Activated naive CD4-positive, alpha-beta T cell treated with anti-CD3 and anti-CD28 coated beads, Interleukin-2, amount 50 U/mL, for 16 hours (primary cell): ENCODE data around the gene CIT.
"Not testable (repeated sequence)": the region's sequence is repeated elsewhere in the genome, so short reads cannot be mapped to it uniquely, and the experiment has no call there.

Experiments used
- DNase-seq: peaks from one replicate; pipeline ENCODE4 v3.0.0-alpha.2; 2020

The CIT gene

DNA sequence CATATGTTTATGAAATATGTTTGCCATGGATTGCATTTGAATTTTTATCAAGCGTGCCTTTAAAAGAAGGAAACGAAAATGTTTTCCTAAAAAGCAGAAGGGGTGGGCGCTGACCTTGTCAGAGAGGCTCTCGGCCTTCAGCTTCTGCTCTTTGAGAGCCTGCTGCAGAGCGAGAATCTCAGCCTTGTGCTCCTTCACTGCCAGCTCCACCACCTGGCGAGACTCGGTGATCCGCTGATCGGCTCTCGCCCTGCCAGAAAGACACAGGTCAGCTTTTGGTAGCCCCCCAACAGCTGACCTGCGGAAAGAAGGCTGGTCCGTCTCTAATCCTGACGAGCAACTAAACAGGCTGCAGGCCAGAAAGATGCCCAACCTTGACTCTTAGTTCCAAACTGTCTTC is 146.7 kb downstream of the CIT start:
- DNase-seq = no peak

DNA sequence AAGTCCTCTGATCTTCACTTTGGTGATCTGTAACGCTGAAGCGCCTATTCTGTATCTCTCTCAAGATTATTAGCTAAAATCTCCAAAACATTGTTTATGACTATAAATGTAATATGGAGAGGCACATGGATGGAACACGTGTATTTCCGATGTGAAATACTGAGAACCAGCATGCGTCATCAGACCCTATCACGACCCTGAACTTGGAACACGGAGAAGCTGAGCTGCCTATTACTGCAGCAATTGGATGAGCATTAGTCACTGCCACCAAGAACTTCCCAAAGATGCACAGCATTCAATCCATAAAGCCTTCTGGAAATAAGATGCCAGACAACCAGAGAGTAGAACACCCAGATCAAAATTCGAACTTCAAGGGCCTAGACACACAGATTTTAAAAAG is 147.2 kb downstream of the CIT start:
- no peak for DNase-seq

DNA sequence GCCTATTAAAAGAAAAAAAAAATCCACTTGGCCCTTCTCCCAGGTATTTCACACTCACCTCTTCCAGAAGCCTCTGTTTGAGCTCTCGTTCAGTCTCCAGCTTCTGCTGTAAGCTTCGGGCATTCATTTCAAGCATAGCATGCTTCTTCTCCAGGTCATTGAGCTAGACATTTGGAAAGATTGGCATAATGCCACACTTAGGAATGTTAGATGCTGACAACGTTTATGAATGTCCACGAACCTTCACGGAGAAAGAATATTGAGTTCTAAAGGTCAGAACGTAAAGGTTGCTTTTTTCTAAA is 148.7 kb downstream of the CIT start:
- DNase-seq = no peak

DNA sequence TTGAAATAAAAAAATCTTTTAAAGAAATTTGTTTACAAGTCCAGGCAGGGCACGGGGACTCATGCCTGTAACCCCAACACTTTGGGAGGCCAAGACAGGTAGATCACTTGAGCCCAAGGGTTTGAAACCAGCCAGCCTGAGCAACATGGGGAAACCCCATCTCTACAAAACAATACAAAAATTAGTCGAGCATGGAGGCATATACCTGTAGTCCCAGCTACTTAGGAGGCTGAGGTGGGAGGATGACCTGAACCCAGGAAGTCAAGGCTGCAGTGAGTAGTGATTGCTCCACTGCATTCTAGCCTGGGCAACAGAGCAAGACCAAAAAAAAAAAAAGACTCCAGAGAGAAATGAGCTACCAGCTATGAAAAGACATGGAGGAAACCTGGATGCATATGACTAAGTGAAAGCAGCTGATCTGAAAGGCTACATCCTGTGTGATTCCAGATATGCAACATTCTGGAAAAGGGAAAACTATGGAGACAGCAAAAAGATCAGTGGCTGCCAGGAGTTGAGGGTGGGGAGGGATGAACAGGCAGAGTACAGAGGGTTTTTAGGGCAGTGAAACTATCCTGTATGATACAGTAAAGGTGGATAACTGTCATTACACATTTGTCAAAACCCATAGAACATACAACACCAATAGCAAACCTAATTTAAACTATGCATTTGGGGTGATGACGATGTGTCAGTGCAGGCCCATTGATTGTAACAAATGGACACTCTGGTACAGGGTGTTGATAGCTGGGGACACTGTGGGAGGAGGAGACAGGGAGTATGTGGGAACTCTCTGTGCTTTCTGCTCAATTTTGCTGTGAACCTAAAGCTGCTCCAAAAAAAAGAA is 149.3 kb downstream of the CIT start:
- no peak for DNase-seq

DNA sequence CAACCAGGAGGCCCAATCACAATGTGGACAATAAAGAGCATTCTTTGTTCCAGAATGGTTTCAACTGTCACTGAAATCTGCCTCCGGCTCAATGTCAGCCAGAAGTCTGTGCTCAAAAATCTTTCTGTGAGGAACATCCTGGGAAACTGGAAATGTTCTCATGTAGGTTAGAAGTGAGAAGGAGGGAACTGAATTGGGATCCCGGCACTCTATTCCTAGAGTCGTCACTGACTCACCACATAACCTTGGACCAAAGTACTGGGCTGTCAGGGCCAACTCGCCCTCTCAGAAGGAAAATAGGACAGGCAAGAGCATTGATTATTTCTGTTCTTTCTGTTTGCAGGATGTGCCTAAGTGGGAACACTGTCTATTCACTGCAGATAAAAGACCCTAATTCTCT is 151.6 kb downstream of the CIT start:
- no peak for DNase-seq

DNA sequence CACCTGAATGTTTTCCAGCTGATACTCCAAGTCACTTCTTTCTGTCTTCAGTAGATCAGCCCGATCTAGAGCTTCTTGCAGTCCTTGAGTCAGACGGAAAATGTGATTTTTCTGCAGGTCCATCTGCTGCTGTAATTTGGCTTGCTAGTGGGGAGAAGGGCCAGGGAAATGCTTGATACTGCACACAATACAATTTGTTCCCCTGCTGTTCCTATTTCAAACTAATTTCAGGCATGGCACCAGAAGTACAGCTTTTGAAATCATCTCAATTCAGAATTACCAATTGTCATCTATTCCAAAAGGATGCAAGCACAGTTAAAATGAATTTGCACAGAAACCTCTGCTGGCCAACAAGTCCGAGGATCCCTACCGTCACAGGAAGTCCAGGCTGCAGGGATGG is 155.8 kb downstream of the CIT start:
- no peak for DNase-seq

DNA sequence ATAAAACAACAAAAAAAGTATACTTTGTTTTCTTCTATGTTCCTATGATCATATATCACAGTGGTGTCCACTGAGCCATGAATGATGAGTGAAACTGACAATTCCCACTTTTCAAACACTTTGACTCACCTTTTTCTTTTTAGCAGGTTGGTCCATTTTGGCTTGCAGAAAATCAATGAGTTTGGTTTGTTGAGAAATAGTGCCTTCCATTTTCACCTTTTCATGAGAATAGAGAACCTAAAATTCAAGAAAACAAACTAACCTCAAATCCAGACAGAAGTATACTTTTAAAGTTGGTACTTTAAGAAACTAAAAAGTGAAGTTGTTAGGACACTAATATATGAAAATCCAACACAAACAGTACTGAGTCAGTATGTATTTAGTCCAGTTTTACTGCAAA is 156.8 kb downstream of the CIT start:
- DNase-seq = no peak

DNA sequence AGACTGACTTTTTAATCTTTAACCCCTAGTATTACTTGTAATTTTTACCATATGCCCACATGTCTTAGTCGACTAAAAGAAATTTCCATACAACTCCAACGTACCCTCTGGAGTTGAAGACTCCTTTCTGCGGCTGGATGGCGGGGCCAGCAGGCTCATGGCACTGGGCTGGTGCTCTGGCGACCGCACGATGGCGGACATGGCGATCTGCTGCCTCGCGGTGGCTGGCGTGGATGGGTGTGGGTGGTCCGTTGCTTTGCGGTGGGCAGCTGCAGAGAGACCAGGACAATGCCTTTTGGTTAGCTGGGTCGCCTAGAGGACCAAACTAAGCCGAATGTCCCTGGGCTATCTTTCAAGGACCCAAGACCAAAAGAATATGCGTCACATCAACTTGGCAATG is 159.0 kb downstream of the CIT start:
- no peak for DNase-seq

DNA sequence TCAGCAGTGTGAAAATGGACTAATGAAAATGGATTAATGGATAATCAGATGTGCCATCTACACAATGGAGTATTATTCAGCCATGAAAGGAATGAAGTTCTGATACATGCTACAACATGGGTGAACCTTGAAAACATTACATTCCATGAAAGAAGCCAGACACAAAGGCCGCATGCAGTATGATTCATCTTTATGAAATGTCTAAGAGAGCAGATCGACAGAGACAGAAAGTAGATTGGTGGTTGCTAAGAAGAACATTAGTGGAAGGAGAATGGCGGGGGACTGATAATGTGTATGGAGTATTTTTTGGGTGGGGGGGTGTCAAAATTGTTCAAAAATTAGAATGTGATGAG is 161.9 kb downstream of the CIT start:
- no peak for DNase-seq

DNA sequence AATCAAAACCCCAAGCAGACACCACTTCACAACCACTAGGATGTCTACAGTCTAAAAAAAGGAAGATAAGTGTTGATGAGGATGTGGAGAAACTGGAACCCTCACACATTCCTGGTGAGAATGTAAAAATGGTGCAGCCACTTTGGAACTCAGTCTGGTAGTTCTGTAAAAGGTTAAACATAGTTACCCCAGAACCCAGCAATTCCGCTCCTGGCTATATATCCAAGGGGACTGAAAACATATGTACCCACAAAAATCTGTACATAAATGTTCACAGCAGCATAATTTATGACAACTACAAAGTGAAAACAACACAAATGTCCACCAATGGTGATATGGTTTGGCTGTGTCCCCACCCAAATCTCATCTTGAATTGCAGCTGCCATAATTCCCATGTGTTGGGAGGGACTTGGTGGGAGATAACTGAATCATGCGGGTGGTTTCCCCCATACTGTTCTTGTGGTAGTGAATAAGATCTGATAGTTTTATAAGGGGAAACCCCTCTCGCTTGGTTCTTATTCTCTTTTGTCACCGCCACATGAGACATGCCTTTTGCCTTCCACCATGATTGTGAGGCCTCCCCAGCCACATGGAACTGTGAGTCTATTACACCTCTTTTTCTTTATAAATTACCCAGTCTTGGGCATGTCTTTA is 162.4 kb downstream of the CIT start:
- no peak for DNase-seq

DNA sequence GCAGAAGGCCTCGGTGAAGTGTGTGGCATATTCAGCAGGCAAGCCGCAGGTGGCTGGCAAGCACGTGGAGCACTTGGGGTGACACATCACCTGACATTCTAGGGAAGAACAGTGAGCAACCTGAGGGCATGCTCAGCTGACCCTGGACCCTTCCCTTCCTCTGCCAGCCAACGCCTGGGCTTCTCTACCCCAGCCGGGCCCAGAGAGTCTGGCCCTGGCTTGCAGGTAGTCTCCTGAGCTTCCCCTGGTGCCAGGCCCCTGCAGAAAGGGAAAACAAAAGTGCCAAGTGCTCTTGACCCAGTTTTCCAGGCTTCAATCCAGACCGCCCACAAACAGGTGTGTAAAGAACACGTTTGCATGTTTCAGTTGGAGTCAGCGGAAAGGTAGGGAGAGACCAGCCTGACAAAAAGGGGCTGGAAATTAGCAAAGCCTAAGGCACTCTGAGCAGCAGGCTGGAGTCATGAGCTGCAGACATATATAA is 163.5 kb downstream of the CIT start:
- no peak for DNase-seq

DNA sequence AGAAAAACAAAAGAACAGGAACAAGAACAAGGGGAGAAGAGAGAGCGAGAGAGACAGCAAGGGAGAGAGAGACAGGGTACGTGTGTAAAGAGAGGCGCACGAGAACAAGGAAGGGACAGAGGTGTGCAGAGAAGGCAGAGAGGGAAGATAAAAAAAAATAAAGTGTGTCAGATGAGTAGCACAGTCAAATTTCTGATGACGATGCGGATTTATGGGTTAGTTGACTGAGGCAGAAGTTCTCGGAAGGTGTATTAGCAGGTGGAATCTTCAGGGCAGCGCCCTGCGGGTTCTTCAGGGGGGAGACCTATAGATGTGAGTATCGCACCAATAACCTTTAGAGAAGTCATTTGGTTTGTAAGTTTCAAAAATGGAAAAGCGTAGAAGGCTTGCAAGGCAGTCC is 164.4 kb downstream of the CIT start:
- DNase-seq = no peak

DNA sequence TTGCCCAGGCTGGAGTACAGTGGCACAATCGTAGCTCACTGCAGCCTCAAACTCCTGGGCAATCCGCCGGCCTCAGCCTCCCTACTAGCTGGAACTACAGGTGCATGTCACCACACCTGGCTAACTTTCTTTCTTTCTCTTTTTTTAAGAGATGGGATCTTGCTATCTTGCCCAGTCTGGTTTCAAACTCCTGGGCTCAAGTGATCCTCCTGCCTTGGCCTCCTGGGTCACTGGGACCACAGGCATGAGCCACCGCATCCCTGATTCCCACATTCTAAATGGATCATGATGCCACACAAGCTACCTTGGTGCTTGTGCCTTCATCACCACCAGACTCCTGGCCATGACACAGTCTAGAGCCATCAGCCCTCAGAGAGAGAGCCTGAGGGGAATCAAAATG is 165.4 kb downstream of the CIT start:
- no peak for DNase-seq

DNA sequence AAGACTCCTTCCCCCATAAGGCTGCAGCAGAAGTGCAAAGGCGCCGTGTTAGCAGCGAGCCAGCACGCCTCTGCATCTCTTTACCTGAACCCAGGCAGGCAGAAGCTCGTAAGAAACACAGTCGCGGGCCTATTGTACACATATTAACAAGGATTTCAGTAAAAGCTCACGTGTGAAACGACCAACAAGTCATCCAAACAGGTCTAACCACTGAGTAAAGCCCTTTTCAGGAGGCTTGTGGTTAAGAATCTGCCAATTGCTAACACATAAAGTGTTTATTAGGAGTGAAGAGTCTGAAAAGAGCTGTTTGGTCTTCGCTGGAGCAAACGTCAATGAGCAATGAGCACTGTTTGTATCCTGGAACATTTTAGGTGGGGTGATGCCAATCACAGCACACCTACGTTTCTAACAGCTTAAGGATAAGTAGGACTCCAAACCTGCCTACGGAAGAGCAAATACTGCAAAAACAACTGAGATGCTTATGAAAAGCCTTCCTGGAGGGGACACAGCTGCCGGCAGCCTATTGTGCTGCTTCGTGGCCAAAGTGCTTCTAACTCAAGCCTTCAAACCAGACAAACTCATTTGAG is 166.1 kb downstream of the CIT start:
- no peak for DNase-seq

DNA sequence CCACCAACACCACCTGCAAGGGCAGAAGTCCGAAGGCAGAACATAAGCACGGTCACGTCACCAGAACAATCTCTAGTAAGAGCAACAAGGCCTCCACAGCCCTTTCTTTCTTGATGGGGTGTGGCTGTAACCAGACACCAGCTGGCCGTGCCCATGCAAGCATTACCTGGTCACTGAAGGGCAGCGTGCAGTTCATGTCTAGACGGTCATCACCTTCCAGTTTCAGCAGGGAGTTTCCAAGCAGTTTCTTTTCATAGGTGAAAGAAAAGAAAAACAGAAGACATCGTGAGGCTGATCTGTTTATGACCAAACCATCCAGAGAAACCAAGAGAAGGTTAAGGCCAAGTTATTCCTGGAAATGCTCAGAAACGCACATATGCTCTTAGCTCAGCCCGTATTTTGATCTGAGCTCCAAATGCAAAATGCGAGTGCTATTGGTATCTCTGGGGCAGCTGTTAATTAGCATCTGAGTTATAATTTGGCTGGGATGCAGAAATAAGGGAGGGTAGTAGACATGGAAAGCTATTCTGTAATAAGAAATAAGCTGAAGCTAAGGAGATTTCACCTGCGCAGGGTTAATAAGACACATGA is 166.7 kb downstream of the CIT start:
- DNase-seq = no peak

DNA sequence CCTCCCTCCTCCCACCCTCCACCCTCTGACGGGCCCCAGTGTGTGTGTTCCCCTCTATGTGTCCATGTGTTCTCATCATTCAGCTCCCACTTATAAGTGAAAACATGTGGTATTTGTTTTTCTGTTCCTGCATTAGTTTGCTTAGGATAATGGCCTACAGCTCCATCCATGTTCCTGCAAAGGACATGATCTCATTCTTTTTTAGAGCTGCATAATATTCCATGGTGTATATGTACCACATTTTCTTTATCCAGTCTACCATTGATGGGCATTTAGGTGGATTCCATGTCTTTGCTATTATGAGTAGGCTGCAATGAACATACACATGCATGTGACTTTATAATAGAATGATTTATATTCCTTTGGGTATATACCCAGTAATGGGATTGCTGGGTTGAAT is 170.7 kb downstream of the CIT start:
- DNase-seq = not testable (repeated sequence)

DNA sequence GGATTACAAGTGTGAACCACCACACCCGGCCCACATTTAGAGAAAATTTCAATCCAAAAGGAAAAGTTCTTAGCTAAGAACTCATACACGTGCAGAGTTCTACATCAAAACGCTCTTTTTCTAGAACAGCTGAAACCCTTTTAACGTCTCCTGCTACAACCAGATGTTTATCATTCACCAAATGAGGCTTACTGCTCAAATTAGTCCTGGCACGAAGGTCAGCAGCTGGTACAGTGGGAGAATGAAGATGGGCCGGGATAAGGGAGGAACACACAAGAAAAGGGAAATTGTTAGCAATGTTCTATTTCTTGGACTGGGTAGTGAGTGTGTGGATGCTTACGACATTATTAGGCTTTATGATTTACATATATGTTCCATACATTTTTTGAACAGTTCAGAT is 171.9 kb downstream of the CIT start:
- no peak for DNase-seq

DNA sequence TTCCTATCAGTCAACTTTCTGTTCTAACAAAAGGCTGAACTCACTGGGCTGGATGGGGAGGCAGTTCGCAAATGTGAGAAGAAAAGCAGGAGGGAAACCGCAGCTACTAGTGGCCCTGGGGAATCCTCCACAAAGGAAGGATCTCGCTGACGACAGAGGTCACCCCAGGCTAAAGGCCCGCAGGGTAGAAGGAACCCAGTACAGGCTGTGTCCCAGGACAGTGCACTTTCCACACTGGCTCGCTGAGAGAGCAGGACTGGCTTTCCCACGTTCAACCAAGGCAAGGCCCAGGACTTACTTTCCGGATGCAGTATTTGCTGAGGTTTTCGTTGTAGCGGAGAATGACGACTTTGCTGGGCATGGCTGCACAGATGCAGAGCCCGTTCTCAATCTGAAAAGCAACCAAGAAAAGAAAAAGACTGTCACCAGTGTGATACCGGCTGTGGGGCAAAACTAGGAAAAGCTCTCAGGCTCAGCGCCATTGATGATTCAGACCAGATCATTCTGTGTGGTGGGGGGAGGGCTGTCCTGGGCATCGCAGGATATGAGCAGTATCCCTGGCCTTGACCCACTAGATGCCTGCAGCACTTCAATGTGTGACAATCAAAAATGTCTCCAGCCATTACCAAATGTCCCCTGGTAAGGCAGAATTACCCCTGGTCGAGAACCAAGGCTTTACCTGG is 172.9 kb downstream of the CIT start:
- no peak for DNase-seq

DNA sequence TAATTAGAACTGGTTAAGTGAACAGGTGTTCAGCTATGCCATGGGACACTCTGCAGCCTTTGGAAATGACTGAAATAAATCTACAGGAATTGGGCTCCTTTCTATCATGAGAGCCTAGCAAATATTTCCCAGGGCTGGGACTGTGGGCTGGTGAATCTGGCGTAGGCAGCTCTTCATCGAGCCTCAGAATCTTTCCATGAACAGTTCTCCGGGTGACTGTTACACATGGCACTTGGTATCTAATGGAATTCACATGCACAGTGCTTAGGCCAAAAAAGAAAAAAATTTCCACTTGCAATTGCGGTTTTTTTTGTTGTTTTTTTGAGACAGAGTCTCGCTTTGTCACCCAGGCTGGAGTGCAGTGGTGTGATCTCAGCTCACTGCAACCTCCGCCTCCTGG is 177.0 kb downstream of the CIT start:
- DNase-seq = no peak

DNA sequence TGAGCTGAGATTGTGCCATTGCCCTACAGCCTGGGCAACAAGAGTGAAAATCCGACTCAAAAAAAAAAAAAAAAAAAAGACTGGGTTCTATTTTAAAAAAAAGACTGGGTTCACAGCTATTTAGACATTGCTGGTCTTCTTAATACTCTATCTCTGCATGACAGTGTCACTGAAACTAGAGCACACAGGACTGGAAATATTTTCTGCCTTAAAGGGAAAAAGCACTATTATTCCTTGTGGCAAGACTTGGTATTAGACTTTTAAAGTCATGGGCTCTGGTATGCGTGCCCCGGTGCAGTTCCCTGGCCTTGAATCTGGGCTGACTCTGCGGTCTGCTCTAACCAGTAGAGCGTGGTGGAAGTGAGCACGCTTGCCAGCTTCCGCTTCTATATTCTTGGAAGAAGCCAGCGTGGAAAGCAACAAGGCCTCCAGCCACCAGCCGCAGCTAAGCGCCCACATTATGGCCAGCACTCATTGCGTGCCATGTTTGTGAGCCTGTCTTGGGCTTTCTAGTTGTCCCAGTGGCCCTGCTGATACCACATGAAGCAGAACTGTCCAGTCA is 177.8 kb downstream of the CIT start:
- no peak for DNase-seq

DNA sequence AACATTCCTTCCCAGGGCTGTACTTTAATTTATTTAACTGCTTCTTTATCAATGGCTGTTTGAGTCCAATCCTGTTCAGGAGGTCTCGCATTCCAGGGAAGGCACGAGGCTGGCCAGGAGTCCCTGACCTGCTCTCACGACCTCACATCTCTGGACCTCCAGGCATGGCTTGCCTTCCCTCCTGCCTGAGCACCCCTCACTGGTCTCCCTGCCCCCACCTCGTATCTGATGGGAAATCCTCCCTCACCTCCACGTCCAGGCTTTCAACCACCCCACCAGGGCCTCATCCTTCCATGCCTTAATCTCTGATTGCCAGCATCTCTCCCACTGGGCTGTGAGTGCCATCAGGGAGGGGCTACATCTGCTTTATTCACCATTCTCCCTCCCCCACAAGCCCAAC is 180.2 kb downstream of the CIT start:
- no peak for DNase-seq

DNA sequence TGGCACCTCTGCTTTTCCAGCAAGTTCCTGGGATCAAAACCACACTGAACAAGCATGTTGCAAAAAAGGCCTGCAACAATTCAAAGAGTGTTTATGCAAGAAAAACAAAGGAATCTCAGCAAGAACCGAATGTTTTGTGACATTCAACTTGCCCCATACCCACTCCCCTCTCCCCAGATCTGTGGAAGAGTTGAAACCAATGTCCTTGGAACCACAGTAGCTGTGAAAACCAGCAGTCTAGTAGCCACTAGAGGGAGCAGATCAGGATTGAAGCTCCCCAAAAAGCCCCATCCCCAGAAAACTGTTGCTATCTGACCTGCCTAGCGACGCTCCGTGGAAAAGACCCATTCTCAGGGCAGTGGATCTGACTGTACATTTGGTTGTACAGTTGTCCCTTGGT is 182.1 kb downstream of the CIT start:
- DNase-seq = no peak

DNA sequence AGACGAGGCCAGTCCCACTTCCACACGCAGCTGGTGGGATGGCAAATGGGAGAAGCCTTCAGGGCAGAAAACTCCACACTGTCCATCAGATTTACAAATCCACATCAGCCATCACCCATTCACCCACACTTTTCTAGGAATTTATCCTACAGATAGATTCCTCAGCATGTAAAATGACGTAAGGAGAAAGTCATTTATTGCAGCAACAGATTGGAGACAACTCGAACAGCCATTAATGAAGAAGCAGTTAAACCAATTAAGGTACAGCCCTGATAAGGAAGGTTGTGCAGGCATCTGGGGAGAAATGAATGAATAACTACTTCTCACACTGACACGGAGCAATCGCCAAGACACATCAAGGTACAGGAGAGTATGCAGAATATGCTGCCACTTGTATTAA is 183.0 kb downstream of the CIT start:
- DNase-seq = no peak
